Measurements from ENCODE around the gene ASB10. TPM values are rescaled to one million over a fixed set of nuclear protein-coding genes. Genes with fewer than 3 reads are reported as not detected.

Gene ASB10
- polyA plus RNA-seq, 1 of the 3 experiments (the other 2 are of a cell fraction), result not detected

DNA sequence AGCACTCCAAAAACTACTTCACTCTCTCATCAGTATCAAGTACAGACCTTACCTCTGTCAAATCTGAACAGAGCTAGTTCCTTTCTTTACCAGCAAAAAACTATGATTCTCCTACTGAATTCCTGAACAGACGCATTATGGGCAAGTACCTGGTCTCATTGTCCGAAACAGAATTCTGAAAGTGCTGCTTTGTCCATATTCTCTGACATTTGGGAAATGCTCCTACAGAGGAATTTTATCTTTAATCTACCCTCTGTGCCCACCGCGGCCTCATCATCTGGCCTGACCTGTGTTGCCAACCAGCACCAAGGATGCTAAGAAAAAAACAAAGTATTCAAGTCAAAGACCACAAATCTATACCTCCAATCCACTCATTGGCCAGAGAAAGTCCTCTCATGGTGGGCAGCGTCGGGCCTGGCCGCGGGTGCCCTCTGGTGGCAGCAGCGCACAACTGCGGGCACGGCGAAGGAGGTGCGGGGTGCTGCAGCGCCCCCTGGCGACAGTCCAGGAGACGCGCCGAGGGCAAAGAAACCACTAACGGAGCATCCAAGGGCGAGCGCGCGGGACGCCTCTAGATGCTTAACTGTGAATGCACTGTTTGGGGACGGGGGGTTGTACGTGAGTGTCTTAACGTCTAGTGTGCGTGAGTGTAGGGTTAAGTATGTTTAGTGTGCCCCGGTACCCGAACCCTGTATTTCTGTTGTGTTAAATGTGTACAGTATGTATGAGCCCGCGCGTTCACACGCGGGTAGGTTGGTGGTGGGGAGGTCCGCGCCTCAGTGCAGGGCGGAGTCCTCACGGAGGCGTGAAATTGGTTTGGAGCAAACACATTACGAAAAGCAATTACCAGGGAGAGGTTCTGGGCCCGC, 14.5 kb downstream of the ASB10 start:
- no peak overlapping the region for H3K27ac ChIP-seq (ENCODE audit: low read depth in 2 of 2, low read length in 1 of 2)
- peak; percentile 97 for DNase-seq
- H3K4me1 ChIP-seq (ENCODE audit: control insufficient read depth in 1 of 2, insufficient read depth in 2 of 2, low read depth in 1 of 2, low read length in 1 of 2), result peaks cover 0 to 4% of the 10 kb centered on the region in 2 experiments; a peak in 1 of 4 replicates
- TF ChIP-seq CTCF (IDR thresholded peaks at IDR 0.05), result peak; percentile 100
- peak; percentile 100 for TF ChIP-seq SMC3 (IDR thresholded peaks at IDR 0.05; ENCODE audit: low read depth, low read length)
- TF ChIP-seq RCOR1 (IDR thresholded peaks at IDR 0.05; ENCODE audit: low read length), result peak; percentile 62; the same call in 1 of the 2 replicates
- TF ChIP-seq SIN3A (IDR thresholded peaks at IDR 0.05; ENCODE audit: borderline replicate concordance, low read depth, low read length), result 0 out of 2 replicates have a peak, but pooled peaks have one; percentile 50
- TF ChIP-seq CHD2 (IDR thresholded peaks at IDR 0.05; ENCODE audit: low read length, partially characterized antibody), result peak; percentile 61
- TF ChIP-seq FOXM1 (IDR thresholded peaks at IDR 0.05; ENCODE audit: low read depth), result no peak
- TF ChIP-seq TAF1 (IDR thresholded peaks at IDR 0.05; ENCODE audit: borderline replicate concordance, low read depth, low read length), result 0 out of 2 replicates have a peak, but pooled peaks have one; percentile 15
- peak; percentile 97 for TF ChIP-seq RAD21 (IDR thresholded peaks at IDR 0.05; ENCODE audit: low read length)
- 0 out of 2 replicates have a peak, but pooled peaks have one; percentile 24 for TF ChIP-seq MXI1 (IDR thresholded peaks at IDR 0.05; ENCODE audit: low read depth, low read length)
- TF ChIP-seq, protein P1, sequence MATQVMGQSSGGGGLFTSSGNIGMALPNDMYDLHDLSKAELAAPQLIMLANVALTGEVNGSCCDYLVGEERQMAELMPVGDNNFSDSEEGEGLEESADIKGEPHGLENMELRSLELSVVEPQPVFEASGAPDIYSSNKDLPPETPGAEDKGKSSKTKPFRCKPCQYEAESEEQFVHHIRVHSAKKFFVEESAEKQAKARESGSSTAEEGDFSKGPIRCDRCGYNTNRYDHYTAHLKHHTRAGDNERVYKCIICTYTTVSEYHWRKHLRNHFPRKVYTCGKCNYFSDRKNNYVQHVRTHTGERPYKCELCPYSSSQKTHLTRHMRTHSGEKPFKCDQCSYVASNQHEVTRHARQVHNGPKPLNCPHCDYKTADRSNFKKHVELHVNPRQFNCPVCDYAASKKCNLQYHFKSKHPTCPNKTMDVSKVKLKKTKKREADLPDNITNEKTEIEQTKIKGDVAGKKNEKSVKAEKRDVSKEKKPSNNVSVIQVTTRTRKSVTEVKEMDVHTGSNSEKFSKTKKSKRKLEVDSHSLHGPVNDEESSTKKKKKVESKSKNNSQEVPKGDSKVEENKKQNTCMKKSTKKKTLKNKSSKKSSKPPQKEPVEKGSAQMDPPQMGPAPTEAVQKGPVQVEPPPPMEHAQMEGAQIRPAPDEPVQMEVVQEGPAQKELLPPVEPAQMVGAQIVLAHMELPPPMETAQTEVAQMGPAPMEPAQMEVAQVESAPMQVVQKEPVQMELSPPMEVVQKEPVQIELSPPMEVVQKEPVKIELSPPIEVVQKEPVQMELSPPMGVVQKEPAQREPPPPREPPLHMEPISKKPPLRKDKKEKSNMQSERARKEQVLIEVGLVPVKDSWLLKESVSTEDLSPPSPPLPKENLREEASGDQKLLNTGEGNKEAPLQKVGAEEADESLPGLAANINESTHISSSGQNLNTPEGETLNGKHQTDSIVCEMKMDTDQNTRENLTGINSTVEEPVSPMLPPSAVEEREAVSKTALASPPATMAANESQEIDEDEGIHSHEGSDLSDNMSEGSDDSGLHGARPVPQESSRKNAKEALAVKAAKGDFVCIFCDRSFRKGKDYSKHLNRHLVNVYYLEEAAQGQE (IDR thresholded peaks at IDR 0.05; ENCODE audit: low read depth, low read length), result 0 out of 2 replicates have a peak, but pooled peaks have one; percentile 40
- no peak for TF ChIP-seq GABPA (IDR thresholded peaks at IDR 0.05; ENCODE audit: low read depth)
- TF ChIP-seq TEAD4 (IDR thresholded peaks at IDR 0.05; ENCODE audit: borderline replicate concordance, insufficient read depth), result no peak
- TF ChIP-seq NRF1 (IDR thresholded peaks at IDR 0.05; ENCODE audit: low read depth, low read length), result peak; percentile 38; the same call in 1 of the 2 replicates
- H3K4me3 ChIP-seq (ENCODE audit: low read depth in 2 of 2, low read length in 1 of 2), result peak overlapping the region in 1 of 2 experiments; percentile 48; a peak in 1 of 4 replicates
- ChIA-PET CTCF (interaction anchor here (0.6 to 2.6 kb wide), 26 partner anchors 10 to 369 kb away, joined by 3 to 29 read pairs (median 4); no protein-coding TSS in a partner anchor), POLR2A (no interaction called here)
- H3K9me3 ChIP-seq, result no peaks in the 10 kb centered on the region
- H3K4me2 ChIP-seq, result no peak overlapping the region
- H4K20me1 ChIP-seq (ENCODE audit: insufficient read depth), result no peaks in the 10 kb centered on the region
- peaks cover 60% of the 10 kb centered on the region for H3K27me3 ChIP-seq (ENCODE audit: insufficient read depth)
- no peak overlapping the region for H3K9ac ChIP-seq
- H3K79me2 ChIP-seq (ENCODE audit: insufficient read depth), result no peaks in the 10 kb centered on the region
- H2AFZ ChIP-seq (ENCODE audit: low read depth), result no peak overlapping the region
- 27% methylated on average over 35 of the region's 42 CpGs for WGBS (ENCODE audit: low lambda C conversion rate)
- no peaks in the 10 kb centered on the region for H3F3A ChIP-seq (replicated peaks; ENCODE audit: insufficient read depth)
- no peaks in the 10 kb centered on the region for H3K36me3 ChIP-seq (replicated peaks in 1 of 2; ENCODE audit: control insufficient read depth in 1 of 2, insufficient read depth in 2 of 2, low read length in 1 of 2)
- H3K9me2 ChIP-seq, result no peaks in the 10 kb centered on the region
